B cell (primary cell): ENCODE results near the gene XXYLT1.

ENCODE experiments used
- EZH2 ChIP-seq: IDR thresholded peaks from 2 replicates; pipeline ENCODE4 v1.6.1; 2012; ENCODE audit warnings: borderline replicate concordance, low read depth, mild to moderate bottlenecking, moderate library complexity, low read length; ENCODE audit not compliant: insufficient read depth, poor library complexity, severe bottlenecking
- TF ChIP-seq, protein P1 (sequence below): fragments of 200-600 bp; IDR thresholded peaks from one replicate; pipeline ENCODE4 v1.8.0; 2022; ENCODE audit warnings: antibody characterized with exemption, mild to moderate bottlenecking

GRCh38 chr3:195086885-195087284 lies 184.1 kb downstream of the XXYLT1 start:
- TF ChIP-seq, protein P1, sequence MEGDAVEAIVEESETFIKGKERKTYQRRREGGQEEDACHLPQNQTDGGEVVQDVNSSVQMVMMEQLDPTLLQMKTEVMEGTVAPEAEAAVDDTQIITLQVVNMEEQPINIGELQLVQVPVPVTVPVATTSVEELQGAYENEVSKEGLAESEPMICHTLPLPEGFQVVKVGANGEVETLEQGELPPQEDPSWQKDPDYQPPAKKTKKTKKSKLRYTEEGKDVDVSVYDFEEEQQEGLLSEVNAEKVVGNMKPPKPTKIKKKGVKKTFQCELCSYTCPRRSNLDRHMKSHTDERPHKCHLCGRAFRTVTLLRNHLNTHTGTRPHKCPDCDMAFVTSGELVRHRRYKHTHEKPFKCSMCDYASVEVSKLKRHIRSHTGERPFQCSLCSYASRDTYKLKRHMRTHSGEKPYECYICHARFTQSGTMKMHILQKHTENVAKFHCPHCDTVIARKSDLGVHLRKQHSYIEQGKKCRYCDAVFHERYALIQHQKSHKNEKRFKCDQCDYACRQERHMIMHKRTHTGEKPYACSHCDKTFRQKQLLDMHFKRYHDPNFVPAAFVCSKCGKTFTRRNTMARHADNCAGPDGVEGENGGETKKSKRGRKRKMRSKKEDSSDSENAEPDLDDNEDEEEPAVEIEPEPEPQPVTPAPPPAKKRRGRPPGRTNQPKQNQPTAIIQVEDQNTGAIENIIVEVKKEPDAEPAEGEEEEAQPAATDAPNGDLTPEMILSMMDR: no peak
- no peak for TF ChIP-seq EZH2
